Subcutaneous adipose tissue (tissue), 4 donors: ENCODE results near the gene HOXC5. TPM values are rescaled to one million over a fixed set of nuclear protein-coding genes. Genes with fewer than 3 reads are reported as not detected.

Experiments
- CTCF ChIP-seq: fragments of 450-650 bp; IDR thresholded peaks from one replicate; pipeline ENCODE4 v1.5.1; 2016; ENCODE audit warnings: low read depth, mild to moderate bottlenecking, control low read depth, antibody characterized with exemption, moderate library complexity
- total RNA-seq, 4 donors: library from RNA; depleted of rRNA; stranded (reverse); fragments of >200 nt; gene quantifications; one replicate each; pipeline ENCODE4 v1.1.0, GENCODE V29; 2016

The HOXC5 gene
- total RNA-seq, 4 donors from 2014 or later: 0.66 to 2.6 (median 0.85) TPM; not detected in 1

DNA sequence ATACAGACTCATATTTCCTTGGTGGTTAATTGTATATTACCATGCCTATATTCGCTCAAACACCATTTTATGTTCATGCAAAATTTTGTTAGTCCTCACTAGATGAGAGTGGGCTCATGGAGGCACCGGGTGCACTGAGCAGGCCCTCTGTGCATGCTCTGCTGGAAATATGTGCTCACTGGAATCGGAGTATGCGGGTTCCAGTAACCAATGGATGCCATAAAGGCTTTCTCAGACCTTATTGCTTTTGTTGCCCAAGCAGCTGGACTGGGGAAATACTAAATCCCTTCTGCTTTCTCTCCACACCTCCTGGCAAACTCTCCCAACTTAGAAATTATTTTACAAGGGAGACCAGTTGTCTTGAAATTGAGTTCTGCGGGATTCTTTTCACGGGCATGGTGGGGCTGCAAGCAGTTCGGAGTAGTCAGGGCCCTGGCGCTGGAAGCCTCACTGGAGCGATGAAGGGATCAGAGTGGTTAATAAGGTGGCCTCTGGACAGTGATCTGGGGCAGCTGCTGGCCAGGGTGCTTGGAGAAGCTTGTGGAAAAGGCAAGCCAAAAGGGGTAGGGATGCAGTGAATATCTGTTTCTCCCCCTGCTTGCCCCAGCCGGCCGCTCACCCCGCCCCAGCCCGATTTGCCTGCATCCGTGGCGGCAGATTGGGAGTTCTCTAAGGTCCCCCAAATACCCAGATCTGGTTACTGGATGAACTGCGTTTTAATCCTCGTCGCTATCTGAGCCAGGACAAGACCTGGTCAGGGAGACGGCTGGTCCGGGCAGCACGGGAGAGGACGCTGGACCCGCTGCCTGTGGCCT lies 12.1 kb upstream of the HOXC5 start:
- TF ChIP-seq CTCF: no peak

GRCh38 chr12:54021432-54022013 lies 11.3 kb upstream of the HOXC5 start:
- no peak for TF ChIP-seq CTCF

DNA sequence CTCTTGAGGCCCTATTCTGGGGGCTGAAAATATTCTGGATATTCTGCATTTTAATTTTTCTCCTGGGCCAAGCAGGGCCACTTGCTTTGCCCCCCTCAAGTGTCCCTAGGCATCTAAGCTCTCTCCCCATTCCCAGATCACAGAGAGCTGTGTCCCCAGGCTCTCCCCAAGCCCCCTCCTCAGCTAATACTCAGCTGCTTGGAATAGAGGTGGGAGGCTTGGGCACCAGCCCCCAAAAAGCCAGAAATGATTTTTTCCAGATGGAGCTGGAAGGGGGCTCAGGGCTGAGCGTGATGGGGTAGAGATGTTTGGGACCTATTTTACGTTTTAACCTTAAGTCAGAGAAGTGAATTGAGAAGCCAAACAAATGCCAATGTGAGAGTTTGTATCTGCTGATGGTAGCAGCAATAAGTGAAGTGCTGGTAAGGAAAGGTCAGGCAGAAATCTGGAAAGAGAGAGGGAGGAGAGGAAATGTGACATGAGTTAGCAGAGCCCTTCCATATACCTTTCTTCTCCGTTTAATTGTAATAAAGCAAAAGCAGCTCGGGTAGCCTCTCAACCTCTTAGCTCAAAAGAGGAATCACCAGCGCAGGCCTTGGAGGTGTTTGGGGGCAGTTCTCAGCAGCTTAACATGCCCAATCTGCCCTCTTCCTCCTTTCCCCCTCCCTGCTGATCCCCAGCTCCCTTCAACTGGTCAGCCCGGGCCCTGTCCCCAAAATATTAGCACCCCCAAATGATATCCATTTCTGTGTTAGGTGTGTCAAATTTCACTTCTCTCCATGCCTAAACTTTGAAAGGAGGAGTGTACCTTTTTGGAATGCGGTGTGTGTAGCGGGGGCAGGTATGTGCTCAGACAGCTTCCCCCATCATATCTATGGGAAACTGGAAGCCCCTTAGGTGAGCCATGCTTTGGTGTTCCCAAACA lies 9.6 kb upstream of the HOXC5 start:
- no peak for TF ChIP-seq CTCF

- no peak for TF ChIP-seq CTCF
Observed at GRCh38 chr12:54024127-54024526, 8.7 kb upstream of the HOXC5 start.

- no peak for TF ChIP-seq CTCF
Observed at GRCh38 chr12:54024581-54025305, 8.1 kb upstream of the HOXC5 start.

GRCh38 chr12:54025499-54026405 lies 7.1 kb upstream of the HOXC5 start:
- no peak for TF ChIP-seq CTCF
